ENCODE data around the gene KLHL33. TPM values are rescaled to one million over a fixed set of nuclear protein-coding genes. Genes with fewer than 3 reads are reported as not detected.

KLHL33 gene
- total and polyA plus RNA-seq, 10 of the 15 experiments (the other 5 are each of a cell fraction or from before 2014, with no cell fraction given) = 0.01 to 0.16 (median 0.04) TPM; not detected in 5

- Histone ChIP-seq H3K4me2 (ENCODE audit: control insufficient read depth, insufficient read depth) (no peak overlapping the region), H4K20me1 (ENCODE audit: control insufficient read depth, insufficient read depth) (no peaks in the 10 kb centered on the region), H3K79me2 (ENCODE audit: control insufficient read depth, insufficient read depth, low read length) (no peaks in the 10 kb centered on the region), H3K27me3 (replicated peaks in 1 of 2; ENCODE audit: control insufficient read depth in 2 of 2, insufficient read depth in 2 of 2, low read length in 1 of 2) (no peaks in the 10 kb centered on the region), H3K9me3 (replicated peaks; ENCODE audit: control insufficient read depth, insufficient read depth, low read length) (no peaks in the 10 kb centered on the region), H3K27ac (ENCODE audit: control insufficient read depth, insufficient read depth) (no peak overlapping the region), H2AFZ (ENCODE audit: control insufficient read depth, low read depth, low read length) (no peak overlapping the region), H3K9ac (ENCODE audit: control insufficient read depth, insufficient read depth, low read length) (no peak overlapping the region), H3K4me1 (ENCODE audit: control insufficient read depth, insufficient read depth, low read length) (0 out of 2 replicates have a peak, but pooled peaks cover 3% of the 10 kb centered on the region), H3K4me3 (no peak overlapping the region), H3K36me3 (ENCODE audit: control insufficient read depth in 2 of 2, insufficient read depth in 2 of 2, low read length in 1 of 2) (peaks cover 44 to 45% of the 10 kb centered on the region in 2 experiments)
- in situ Hi-C loops (cut with MboI) = no loop called here
- DNase-seq (ENCODE audit: low read depth, low spot score) (no peak), ATAC-seq (no peak), FAIRE-seq (no peak)
- ChIA-PET RAD21 (ENCODE audit: unreplicated experiment) (no interaction called here), CTCF (no interaction called here), SMC1A (ENCODE audit: uncharacterized antibody, unreplicated experiment) (interaction anchor here (1.0 kb wide), 1 partner anchor 28 kb away, joined by 3 read pairs; no protein-coding TSS in a partner anchor), POLR2A (no interaction called here)
- WGBS (ENCODE audit: insufficient coverage, insufficient replicate concordance, low lambda C conversion rate, missing lambda C conversion rate) = 86% methylated on average over 5 of the region's 5 CpGs
- BruUV-seq (replicated peaks) = no TSS peak
- TF ChIP-seq NRF1 (conservative IDR thresholded peaks at IDR 0.05; ENCODE audit: low read depth, low read length) = no peak
- no peak for TF ChIP-seq RAD51 (IDR thresholded peaks at IDR 0.05)
- TF ChIP-seq ZNF687 (IDR thresholded peaks at IDR 0.05) = no peak
- no peak for TF ChIP-seq PML (IDR thresholded peaks at IDR 0.05; ENCODE audit: low read length)
- no peak for TF ChIP-seq ZSCAN29 (IDR thresholded peaks at IDR 0.05)
- TF ChIP-seq POLR2AphosphoS5 (IDR thresholded peaks at IDR 0.05; ENCODE audit: low read length) = no peak
- TF ChIP-seq WRNIP1 (IDR thresholded peaks at IDR 0.05; ENCODE audit: borderline replicate concordance, low read depth, low read length) = no peak
- TF ChIP-seq ELK1 (IDR thresholded peaks at IDR 0.05; ENCODE audit: low read depth, low read length) = no peak
- TF ChIP-seq PAX8 (IDR thresholded peaks at IDR 0.05) = no peak
- intact Hi-C loops (cut with micrococcal nuclease; ENCODE audit: unreplicated experiment) = no loop called here
Measured at GRCh38 chr14:20383636-20384035, 52.3 kb downstream of the KLHL33 start.

Data from GM12878 (cell line).